ENCODE data around the gene DROSHA. TPM values are rescaled to one million over a fixed set of nuclear protein-coding genes. Genes with fewer than 3 reads are reported as not detected.
"Not testable (repeated sequence)": the region's sequence is repeated elsewhere in the genome, so short reads cannot be mapped to it uniquely, and the experiment has no call there.

Gene DROSHA
- total and polyA plus RNA-seq, 8 donors, result 25.2 to 77.2 (median 44.0) TPM

DNA sequence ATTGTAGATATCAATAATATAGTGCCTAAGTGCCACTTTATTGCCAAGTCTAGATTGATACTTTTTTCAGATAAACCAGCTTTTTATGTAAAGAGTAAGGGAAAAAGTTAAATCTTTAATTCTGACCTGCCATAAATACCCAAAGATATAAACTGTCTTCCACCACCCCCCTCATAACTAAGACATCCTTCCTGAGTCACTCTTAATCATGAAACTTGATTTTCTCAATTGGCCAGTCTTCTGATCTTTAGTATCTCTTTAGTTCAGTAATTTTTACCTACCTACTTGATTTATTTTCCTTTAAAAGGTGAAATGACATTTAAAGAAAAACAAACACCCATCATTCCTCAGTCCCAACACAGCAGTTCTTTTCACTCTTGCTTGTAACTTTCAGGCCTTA lies 22.0 kb upstream of the DROSHA start:
- DNase-seq, result no peak
- Histone ChIP-seq H3K4me3 (no peak overlapping the region), H3K4me1 (no peaks in the 10 kb centered on the region), H3K27me3 (no peaks in the 10 kb centered on the region), H3K36me3 (peaks cover 29 to 89% (median 74%) of the 10 kb centered on the region in 4 donors), H3K27ac (no peak overlapping the region), H3K9me3 (no peaks in the 10 kb centered on the region)
- intact Hi-C loops (cut with DNase I; ENCODE audit: low total_unique reads), result no loop called here
- TF ChIP-seq POLR2AphosphoS5 (IDR thresholded peaks at IDR 0.05), result no peak
- TF ChIP-seq, protein P1, sequence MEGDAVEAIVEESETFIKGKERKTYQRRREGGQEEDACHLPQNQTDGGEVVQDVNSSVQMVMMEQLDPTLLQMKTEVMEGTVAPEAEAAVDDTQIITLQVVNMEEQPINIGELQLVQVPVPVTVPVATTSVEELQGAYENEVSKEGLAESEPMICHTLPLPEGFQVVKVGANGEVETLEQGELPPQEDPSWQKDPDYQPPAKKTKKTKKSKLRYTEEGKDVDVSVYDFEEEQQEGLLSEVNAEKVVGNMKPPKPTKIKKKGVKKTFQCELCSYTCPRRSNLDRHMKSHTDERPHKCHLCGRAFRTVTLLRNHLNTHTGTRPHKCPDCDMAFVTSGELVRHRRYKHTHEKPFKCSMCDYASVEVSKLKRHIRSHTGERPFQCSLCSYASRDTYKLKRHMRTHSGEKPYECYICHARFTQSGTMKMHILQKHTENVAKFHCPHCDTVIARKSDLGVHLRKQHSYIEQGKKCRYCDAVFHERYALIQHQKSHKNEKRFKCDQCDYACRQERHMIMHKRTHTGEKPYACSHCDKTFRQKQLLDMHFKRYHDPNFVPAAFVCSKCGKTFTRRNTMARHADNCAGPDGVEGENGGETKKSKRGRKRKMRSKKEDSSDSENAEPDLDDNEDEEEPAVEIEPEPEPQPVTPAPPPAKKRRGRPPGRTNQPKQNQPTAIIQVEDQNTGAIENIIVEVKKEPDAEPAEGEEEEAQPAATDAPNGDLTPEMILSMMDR (IDR thresholded peaks at IDR 0.05), result no peak
- TF ChIP-seq EP300 (IDR thresholded peaks at IDR 0.05), result no peak
- TF ChIP-seq POLR2A (IDR thresholded peaks at IDR 0.05), result no peak

DNA sequence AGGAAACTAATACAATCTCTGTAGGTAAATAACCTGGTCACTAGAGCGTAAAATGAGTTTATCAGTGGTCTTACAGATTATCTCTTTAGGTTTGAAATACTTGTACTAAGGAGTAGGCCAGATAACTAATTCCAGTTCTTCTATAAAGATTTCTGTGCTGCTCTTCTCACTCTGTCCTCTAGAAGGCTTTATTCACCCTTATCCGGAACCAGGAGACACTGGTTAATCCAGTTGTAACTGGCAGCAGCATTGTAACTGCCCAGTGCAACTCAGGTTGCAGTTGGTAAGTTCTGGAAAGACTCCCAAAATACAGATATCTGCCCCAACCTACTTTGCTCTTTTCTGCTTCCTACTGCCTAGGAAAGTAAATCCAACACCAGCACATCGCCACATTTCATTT lies 20.0 kb upstream of the DROSHA start:
- DNase-seq, result no peak
- Histone ChIP-seq H3K36me3 (peaks cover 48 to 98% (median 87%) of the 10 kb centered on the region in 4 donors), H3K9me3 (no peaks in the 10 kb centered on the region), H3K4me3 (no peak overlapping the region), H3K27ac (no peak overlapping the region), H3K4me1 (no peaks in the 10 kb centered on the region), H3K27me3 (no peaks in the 10 kb centered on the region)
- intact Hi-C loops (cut with DNase I; ENCODE audit: low total_unique reads), result no loop called here
- WGBS, 5 donors, result 87 to 92% (median 90%) methylated on average over 3 of the region's 3 CpGs
- no peak for TF ChIP-seq EP300 (IDR thresholded peaks at IDR 0.05)
- no peak for TF ChIP-seq POLR2AphosphoS5 (IDR thresholded peaks at IDR 0.05)
- TF ChIP-seq POLR2A (IDR thresholded peaks at IDR 0.05), result no peak
- TF ChIP-seq, protein P1 (IDR thresholded peaks at IDR 0.05), result no peak

DNA sequence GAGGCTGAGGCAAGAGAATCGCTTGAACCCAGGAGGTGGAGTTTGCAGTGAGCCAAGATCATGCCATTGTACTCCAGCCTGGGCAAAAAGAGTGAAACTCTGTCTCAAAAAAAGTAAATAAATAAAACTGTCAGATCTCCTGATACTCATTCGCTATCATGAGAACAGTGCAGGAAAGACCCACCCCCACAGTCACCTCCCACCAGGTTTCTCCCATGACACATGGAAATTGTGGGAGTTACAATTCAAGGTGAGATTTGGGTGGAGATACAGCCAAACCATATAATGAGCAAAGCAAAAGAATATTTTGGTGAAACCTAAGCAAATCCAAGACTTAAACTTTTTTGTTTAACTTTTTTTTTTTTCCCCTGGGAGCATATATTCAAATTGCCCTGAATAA lies 17.2 kb upstream of the DROSHA start:
- H3K4me1 ChIP-seq; H3K27ac ChIP-seq; H3K27me3 ChIP-seq; H3K4me3 ChIP-seq; intact Hi-C loops (cut with DNase I; ENCODE audit: low total_unique reads); DNase-seq; H3K9me3 ChIP-seq: not testable (repeated sequence)
- WGBS, 5 donors, result 91 to 100% (median 97%) methylated on average over 2 of the region's 2 CpGs
- H3K36me3 ChIP-seq, result peaks cover 47 to 97% (median 89%) of the 10 kb centered on the region in 4 donors

DNA sequence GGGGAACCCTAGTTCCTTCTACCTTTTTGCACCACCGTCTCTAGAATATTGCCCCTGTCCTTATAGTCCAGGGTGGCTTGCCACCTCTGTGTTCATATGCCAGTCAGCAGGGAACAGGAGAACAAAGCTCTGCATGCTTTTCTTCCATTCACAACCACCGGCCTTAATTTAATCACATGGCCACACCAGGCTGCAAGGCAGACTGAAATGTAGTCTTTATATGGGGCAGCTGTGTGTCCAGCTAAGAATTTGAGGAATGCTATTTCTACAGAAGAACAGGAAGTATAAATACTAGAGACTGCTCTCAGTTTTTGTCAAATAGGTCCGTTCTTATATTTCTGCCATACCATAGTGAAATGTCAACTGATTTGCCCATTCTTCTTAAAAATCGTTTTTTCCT lies 6.0 kb upstream of the DROSHA start:
- Histone ChIP-seq H3K4me3 (no peak overlapping the region), H3K27ac (no peak overlapping the region), H3K27me3 (no peaks in the 10 kb centered on the region), H3K9me3 (no peaks in the 10 kb centered on the region), H3K36me3 (peaks cover 20 to 90% (median 85%) of the 10 kb centered on the region in 4 donors), H3K4me1 (peaks cover 11 to 20% (median 15%) of the 10 kb centered on the region in 4 donors)
- no peak for DNase-seq
- intact Hi-C loops (cut with DNase I; ENCODE audit: low total_unique reads), result no loop called here
- 69 to 89% (median 83%) methylated on average over 4 of the region's 4 CpGs for WGBS, 5 donors
- TF ChIP-seq POLR2A (IDR thresholded peaks at IDR 0.05) (no peak), EP300 (IDR thresholded peaks at IDR 0.05) (no peak), POLR2AphosphoS5 (IDR thresholded peaks at IDR 0.05) (no peak)
- TF ChIP-seq, protein P1 (IDR thresholded peaks at IDR 0.05), result no peak

DNA sequence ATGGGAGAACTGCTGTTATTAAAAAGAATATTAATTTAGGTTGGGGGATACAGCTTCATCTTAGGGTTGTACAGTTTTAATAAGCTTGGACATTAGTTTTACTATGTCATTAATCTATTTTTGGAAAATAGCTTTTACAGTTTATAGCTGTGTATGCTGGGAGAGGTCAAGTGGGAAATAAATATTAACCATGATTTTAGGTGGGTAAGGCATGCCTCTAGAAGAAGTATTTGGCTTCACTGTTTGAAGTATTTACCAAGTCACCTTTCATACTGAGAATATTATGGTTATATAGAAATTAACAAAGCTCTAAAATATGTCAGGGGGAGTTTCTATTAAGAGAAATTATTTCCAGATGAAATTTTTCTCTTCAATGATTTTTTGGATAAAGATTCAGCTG lies 5.5 kb upstream of the DROSHA start:
- no peak for DNase-seq
- TF ChIP-seq EP300 (IDR thresholded peaks at IDR 0.05) (no peak), POLR2AphosphoS5 (IDR thresholded peaks at IDR 0.05) (no peak), POLR2A (IDR thresholded peaks at IDR 0.05) (no peak)
- TF ChIP-seq, protein P1 (IDR thresholded peaks at IDR 0.05), result no peak
- intact Hi-C loops (cut with DNase I; ENCODE audit: low total_unique reads), result no loop called here
- peaks cover 14 to 24% (median 17%) of the 10 kb centered on the region in 4 donors for H3K4me1 ChIP-seq
- no peaks in the 10 kb centered on the region for H3K27me3 ChIP-seq
- H3K9me3 ChIP-seq, result no peaks in the 10 kb centered on the region
- H3K27ac ChIP-seq, result no peak overlapping the region
- H3K4me3 ChIP-seq, result no peak overlapping the region
- H3K36me3 ChIP-seq, result peaks cover 18 to 85% (median 80%) of the 10 kb centered on the region in 4 donors

Measured in stomach (tissue), 9 donors.